DMS53 treated with DMSO at 0.1 percent for 48 hours (cell line): ENCODE measurements around the gene PRSS8.
"Not testable (repeated sequence)": the region's sequence is repeated elsewhere in the genome, so short reads cannot be mapped to it uniquely, and the experiment has no call there.

Experiments
- DNase-seq: peaks from one replicate; lab custom pipeline; 2025; ENCODE audit not compliant: unreplicated experiment; lab: John Stamatoyannopoulos, UW

Gene PRSS8

DNA sequence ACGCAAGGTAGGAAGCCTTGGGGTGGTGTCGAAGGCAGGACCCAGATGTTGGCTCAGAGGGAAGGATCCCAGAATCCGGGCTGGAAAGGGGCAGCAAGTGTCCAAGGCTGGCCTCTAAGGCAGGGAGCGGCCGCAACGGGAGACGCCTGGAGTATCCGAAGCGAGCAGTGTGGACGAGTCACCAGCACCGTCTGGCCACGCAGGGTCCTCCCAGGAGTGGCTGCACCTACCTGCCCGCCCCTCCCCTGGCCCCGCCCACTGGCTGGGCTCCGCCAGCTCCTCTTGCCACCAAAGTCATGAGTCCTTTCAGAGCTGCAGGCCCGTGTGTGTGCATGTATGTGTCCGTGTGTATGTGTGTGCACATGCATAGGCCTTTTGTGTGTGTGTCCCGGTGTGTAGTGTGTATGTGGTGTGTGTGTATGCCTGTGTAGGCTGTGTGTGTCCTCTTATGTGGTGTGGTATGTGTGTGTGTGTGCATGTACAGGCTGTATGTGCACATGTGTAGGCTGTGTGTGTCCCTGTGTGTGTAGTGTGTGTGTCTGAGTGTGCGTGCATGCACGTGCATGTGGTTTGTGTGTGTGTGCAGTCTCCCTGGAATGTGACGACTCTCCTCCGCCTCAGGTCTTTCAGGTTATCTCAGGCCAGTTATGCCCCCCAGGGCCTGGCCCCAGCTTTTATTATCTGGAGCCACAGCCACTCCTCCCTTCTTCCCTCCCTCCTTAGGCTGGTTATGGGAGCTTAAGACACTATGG is at the start of gene PRSS8:
Gene PRSS8 (minus strand): TSS at position 193 of the 752 bp plus-strand sequence. CDS start 229 bp downstream, outside the sequence.
- peak; percentile 42 for DNase-seq

DNA sequence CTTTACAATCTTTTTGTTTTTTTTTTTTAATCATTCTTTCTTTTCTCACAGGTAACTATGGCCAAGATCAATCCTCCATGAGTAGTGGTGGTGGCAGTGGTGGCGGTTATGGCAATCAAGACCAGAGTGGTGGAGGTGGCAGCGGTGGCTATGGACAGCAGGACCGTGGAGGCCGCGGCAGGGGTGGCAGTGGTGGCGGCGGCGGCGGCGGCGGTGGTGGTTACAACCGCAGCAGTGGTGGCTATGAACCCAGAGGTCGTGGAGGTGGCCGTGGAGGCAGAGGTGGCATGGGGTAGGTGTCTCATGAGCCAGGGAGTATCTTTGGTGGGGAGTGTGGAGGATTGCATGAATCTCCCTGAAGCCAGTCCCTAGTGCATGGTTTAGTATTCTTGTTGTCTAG is 49.4 kb upstream of the PRSS8 start:
- no peak for DNase-seq

DNA sequence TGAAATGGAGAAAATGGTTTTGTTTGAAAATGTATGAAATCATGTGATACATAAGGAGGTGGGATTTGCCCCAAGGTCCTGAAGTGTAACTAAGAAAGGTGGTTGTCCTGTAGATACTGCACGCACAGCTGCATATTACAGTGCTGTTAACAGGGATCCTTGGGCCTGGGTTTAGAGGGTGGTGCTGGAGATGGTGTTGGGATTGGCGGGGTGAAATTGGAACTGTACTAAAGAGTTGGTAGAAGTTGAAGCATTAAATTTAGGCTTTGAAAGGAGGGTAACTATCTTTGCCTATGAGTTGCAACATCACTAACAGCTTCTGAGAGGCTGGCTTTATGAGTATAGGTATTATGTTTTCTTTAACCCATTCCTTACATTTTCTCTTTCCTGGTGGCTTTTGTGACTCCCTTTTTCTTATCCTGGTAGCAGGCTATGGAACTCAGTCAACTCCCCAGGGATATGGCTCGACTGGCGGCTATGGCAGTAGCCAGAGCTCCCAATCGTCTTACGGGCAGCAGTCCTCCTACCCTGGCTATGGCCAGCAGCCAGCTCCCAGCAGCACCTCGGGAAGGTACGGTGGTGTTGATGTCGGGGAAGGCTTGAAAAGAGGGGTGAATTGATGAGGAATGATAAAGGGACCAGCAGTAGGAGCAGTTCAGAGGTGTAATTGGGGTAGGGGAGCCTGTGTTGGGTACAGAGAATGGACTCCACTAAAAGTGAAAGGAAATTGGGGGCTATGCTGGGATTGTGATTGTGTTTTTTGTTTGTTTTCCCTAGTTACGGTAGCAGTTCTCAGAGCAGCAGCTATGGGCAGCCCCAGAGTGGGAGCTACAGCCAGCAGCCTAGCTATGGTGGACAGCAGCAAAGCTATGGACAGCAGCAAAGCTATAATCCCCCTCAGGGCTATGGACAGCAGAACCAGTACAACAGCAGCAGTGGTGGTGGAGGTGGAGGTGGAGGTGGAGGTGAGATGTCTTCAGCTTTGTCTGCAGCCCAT is 48.2 kb upstream of the PRSS8 start:
- DNase-seq, result no peak

DNA sequence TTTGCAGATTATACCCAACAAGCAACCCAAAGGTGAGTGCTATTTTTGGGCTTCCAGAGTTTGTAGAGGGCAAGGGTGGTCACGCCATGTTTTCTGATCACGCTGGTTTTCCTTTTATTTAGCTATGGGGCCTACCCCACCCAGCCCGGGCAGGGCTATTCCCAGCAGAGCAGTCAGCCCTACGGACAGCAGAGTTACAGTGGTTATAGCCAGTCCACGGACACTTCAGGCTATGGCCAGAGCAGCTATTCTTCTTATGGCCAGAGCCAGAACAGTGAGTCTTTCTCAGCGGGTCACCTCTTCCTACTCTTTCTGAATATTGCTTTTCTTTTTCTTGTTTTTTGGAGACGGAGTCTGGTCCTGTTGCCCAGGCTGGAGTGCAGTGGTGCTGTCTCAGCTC is 46.9 kb upstream of the PRSS8 start:
- DNase-seq, result no peak

DNA sequence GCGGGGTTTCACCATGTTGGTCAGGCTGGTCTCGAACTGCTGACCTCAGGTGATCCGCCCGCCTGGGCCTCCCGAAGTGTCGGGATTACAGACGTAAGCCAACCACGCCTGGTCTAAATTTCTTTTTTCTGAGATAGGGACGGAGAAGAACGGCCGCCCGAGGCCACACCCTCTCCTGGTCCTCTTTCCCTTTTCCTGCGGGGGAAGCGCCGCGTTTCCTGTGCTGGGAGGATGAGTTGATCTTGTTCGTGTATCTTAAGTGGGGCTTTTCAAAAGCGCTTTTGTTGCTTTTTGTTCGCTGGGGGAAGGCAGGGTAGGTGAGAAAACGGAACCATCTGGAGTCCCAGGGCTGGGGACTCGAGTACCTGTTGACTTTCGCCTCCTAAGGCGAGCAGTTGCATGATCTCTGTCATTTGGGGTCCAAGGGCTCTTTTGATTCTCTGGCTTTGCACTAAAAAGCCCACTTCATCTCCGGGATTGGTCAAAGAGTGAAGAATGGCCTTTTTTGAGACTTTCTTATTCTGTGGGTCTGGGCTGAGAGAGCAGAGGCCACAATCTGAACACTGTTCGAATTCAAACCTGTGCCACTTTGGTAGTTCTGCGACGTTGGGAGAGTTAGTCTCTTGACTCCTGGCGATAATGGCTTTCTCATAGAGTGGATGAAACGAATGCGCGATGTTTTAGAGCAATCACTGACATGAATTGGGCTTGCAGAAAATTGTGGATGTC is 45.7 kb upstream of the PRSS8 start:
- no peak for DNase-seq

DNA sequence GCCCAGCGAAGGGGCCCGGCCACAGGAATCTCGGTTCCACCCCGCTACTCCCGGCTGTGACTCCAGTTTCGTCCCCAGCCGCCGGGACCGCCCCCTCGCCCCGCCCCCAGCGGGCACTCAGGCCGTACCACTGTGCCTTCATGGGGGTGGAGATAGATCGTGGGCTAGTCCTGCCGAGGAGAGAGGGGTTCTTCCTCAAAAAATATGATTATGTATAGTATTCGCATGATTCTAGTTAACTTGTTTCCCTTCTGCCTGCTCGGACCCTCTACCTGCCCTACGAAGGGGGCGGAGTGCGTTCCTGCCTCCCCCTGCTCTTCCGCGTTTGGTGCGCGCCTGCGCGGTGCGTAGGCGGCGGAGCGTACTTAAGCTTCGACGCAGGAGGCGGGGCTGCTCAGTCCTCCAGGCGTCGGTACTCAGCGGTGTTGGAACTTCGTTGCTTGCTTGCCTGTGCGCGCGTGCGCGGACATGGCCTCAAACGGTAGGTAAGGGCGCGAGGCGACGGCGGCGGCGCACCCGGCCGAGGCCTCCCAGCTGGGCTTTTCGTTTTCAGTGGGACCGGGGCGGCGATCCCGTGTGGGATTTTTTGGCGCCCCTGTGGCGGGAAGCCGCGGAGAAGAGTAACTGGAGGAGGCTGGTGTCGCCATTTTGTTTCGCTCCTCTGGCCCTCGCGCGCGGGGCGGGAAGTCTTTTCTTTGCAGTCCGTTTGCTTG is 44.4 kb upstream of the PRSS8 start, which contains the start of gene FUS:
Gene FUS (plus strand): TSS at position 393 of the 713 bp plus-strand sequence. CDS start 76 bp downstream, at position 469.
- DNase-seq, result peak; percentile 56

DNA sequence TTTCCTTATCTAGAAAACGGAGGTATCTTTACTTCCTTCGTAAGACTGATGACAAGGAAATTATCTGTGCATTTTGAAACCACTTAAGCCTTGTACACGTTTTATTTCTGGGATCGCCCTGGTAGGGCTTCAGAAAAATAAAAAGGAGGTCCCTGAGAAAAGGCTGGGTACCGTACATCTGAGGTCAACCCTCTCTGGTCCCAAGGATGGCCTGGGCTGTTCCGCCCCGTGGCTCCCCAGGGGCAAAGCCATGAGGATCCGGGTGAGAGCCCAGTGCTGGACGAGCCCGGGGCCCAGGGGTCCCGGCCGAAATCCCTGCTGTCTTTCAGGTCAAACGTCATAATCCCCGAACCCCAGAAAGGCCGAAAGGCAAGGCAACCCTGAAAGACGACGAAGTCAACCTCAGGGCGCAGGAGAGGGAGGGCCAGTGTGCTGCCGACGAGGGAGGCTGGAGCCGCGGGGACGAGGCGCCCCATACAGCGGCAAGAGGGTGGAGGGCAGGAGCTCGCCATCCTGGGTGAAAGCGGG is 43.8 kb upstream of the PRSS8 start:
- no peak for DNase-seq

DNA sequence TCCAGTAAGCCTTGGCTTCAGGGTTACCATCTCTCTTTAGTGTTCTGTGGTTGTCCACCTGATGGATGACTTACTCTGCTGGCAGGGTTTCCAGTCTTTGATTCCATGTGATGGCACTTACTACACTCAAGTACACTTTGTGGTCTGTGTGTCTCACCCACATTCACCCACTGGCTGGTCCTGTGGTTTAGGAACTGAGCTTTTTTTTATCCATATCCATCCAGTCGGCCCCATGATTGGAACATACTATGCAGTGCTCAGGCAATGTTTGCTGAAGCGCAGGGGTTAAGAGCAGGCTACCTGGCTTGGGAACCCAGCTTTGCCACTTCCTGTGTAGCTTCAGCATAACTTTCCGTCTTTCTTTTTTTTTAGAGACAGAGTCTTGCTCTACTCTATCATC is 41.6 kb upstream of the PRSS8 start:
- DNase-seq, result peak; percentile 5

DNA sequence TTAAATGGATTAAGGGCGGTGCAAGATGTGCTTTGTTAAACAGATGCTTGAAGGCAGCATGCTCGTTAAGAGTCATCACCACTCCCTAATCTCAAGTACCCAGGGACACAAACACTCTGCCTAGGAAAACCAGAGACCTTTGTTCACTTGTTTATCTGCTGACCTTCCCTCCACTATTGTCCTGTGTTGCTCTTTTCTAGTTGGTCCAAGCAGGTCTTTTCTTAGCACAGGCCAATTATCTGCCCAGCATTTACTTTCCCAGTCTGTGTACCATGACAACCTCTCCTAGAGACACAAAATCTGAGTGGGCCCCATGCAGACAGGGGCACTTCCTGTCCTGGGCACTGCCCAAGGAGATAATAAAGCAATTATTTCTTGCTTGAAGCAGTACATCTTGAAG is 34.5 kb upstream of the PRSS8 start:
- not testable (repeated sequence) for DNase-seq

DNA sequence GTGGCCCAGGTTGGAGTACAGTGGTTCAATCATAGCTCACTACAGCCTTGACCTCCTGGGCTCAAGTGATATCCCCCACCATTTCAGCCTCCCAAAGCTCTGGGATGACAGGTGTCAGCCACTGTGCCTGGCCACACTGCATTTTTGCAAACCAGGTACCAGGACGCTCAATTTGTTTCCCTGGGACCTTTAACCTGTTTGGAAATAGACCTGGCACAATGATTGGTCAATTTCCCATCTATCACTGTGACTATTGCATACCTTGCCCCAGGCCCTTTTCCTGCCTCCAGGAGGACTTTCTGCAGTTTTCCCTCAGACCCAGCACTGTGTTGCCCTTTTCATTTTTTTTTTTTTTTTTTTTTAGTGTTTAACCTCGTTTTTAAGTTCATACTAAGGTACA is 33.3 kb upstream of the PRSS8 start:
- no peak for DNase-seq

DNA sequence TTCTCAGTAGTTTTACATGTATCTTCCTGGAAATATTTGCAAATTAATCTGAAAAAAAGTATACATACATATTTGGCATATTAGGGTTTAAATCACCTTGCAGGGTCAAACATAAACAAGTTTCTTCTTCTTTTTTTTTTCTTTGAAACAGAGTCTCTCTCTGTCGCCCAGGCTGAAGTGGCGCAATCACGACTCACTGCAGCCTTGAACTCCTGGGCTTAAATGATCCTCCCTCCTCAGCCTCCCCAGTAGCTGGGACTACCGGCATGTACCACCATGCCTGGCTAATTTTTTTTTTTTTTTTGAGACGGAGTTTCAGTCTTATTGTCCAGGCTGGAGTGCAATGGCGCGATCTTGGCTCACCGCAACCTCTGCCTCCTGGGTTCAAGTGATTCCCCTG is 31.8 kb upstream of the PRSS8 start:
- DNase-seq, result no peak

DNA sequence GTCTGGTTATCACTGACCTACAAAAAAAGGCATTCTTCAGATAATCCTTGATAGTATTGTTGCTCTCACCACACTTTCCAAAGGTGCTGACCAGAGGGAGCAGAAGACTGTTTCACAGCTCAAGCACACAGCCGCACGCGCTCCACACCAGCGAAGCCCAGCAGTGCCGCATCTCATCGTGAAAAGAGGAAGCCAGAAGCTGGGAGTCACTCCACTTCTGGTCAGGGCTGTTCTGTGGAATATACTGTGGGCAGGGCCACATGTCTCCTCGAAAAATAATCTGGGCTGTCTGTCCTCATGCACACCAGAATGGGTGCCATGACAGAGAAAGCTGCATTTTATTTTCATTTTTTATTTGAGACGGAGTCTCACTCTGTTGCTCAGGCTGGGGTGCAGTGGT is 21.6 kb upstream of the PRSS8 start:
- no peak for DNase-seq

DNA sequence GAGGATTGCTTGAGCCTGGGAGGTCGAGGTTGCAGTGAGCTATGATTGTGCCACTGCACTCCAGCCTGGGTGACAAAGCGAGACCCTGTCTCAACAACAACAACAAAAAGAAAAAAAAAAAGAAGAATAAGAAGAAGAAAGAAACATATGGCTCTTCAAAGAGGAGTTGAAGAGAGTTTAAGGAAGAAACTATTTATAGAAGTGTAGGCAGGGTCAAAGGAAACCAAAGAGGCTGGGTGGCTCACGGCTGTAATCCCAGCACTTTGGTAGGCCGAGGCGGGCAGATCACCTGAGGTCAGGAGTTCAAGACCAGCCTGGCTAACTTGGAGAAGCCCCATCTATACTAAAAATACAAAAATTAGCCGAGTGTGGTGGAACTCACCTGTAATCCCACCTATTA is 15.4 kb upstream of the PRSS8 start:
- DNase-seq, result not testable (repeated sequence)

DNA sequence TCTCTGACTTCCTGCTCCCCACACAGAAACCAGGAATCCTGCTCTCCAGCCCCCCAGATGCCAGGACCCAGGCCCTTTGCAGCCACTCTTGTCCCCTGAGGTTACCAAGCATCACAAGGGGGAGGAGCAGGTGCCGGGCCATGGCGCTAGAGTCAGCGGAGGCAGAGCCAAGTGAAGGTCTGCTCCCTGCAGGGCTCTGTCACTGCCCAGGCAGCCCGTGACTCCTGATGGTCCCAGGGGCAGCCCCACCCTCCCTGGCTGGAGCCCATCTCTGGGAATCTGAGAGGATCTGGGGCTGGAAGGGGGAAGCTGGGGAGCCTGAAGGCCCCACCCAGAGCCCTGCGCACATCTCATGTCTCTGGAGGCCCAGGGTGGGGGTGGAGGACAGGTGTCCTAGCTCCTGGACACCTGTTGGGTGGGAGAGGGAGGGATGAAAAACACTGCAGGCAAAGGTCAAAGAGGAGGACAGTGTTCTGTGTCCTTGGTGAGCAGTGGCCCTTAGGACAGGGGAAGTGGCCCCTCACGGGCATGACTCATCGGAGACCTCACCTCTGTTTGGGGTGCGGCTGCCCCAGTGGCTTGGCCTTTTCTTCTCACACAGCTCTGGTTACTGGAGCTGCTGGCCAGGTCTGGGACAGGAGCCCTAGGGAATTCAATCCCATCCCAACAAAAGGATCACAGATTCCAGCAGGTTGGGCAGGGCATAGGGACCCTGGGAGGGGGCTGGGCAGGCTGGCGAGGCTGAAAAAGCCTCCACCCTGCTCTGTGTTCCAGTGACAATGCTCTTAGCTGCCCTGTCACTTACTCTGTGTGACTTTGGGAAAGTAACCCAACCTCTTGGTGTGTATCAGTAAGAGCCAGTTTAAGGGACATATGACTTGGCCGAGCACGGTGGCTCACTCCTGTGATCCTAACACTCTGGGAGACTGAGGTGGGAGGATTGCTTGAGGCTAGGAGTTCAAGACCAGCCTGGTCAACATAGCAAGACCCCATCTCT is 14.7 kb upstream of the PRSS8 start, which contains the start of gene PRSS36:
Gene PRSS36 (minus strand): TSS at position 173 of the 997 bp plus-strand sequence. CDS start 31 bp downstream, at position 142.
- DNase-seq, result no peak

DNA sequence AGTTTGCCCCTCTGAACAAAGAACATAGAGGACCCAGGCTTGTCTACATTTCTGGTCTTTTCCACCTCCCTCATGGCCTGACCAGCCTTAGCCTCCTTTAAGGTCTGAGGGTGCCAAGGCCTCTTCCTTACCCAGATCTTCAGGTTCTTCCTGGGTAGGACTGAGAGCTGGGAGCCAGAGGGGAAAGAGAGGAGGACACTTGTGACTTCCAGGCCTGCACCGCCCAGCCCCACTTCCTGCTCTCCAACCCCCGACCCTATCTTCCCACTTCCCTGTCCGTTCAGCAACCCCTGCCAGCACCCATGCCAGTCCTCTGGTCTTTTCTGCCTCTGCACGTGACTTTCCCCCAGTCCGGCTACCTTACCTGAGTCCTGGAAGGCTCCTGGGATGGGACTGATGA is 13.8 kb upstream of the PRSS8 start:
- DNase-seq, result no peak

DNA sequence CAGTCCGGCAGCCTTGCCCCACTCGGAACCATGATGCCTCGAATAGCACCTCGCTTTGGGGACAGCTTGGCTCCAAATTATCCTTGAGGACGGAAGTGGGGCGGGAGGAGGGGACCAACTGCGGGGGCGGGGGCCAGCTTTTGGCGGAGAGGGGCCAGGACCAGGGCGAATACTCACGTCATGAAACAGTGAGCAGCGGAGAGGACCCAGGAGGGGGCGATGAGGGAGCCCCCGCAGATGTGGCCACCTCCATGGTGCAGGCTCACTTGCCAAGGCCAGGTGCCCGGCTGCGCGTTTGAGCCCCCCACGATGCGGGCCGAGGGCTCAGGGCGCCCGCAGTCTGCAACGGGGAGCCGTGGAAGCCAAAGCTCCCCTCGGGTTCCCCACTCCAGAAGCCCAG is 13.4 kb upstream of the PRSS8 start:
- no peak for DNase-seq

DNA sequence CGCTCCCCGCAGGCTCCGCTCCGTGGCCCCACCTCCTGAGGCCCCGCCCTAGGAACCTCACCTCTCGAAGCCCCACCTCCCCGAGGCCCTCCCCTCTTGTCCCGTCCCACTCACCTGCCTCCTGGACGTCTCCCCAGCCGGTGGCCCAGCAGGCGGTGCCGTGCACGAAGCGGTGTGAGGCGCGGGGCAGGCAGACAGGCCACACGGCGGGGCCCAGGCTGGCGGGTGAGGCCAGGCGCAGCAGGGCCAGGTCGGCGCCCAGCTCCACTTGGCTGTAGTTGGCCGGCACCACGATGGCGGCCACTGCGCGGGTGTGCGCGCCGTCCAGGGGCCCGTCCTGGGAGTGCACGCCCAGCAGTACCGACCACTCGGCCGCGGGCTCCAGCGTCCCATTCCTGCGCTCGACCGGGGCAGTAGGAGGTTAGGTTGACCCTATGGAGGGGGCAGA is 12.8 kb upstream of the PRSS8 start:
- DNase-seq, result no peak

DNA sequence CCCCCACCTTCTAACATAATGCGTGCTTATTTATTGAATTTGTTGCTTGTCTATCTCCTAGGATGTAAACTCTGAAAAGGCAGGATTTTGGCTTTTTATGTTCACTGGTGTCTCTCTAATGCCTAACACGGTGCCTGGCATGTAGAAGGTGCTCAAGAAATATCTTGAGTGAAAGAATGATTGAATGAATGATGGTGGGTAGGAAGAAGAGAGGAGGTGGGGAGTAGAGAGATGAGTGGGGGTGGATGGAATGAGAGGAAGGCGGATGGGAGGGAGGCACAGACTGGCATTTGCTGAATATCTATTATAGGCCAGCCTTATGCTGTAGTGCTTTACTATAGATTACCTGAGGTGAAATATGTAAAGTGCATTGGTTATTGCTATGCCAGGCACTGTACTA is 12.0 kb upstream of the PRSS8 start:
- DNase-seq, result no peak
